ENCODE data around the gene MYOZ3.

MYOZ3 gene

DNA sequence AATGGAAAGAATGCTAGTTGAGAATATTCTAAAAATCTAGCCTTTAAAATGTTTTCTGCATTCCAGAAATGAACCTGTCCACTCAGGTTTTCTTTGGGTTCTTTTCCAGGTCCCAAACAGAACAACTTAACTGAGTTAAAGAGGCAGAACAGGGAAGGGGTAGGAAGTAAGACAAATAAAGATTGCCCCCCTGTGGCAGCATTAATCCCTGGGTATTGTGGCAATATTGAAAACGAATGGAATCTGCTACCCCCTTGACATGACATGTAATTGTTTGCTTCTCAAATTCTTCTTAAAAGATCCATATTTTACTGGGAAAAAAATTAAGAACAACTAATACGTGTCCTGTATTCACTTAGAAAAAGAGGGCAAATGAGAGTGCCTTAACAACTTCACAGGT lies 49.1 kb downstream of the MYOZ3 start:
- peak; percentile 12 for DNase-seq

DNA sequence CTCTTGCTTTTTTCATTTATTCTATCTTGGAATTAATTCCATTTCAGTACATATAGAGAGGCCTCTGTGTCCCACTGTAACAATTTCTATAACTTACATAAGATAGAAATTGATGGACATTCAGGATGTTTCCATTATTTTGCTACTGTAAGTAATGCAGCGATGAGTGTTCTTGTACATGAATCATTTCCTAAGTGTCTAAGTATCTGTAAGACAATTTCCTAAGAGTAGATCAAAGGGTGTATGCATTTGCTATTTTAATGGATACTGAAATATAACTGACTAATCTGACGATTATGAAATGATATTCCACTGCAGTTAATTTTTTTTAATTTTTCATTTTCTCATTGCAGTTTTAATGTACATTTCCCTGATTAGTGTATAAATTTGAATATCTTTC lies 62.8 kb downstream of the MYOZ3 start:
- DNase-seq, result no peak

Measured in CD4-positive, alpha-beta T cell treated with Interleukin-12 subunit alpha and Interleukin-12 subunit beta, for 1 hour (primary cell).